Peyer's patch (tissue), 4 donors: ENCODE data around the gene RAB8A.

ENCODE experiments used
- POLR2A ChIP-seq, 2 donors: fragments of 450-650 bp; IDR thresholded peaks; one replicate each; pipeline ENCODE4 v1.5.1; 2017; ENCODE audit warnings: antibody characterized with exemption in 2 of 2, mild to moderate bottlenecking in 2 of 2, moderate library complexity in 2 of 2
- TF ChIP-seq, protein P1 (sequence below), 6 experiments: fragments of 450-650 bp in 4 of 6; fragments of 200-600 bp in 2 of 6; sonication (generic) in 1 of 6; IDR thresholded peaks; one replicate each; pipeline ENCODE4 v1.5.1; 2017 to 2019; ENCODE audit warnings: antibody characterized with exemption in 6 of 6, mild to moderate bottlenecking in 3 of 6, moderate library complexity in 1 of 6

DNA sequence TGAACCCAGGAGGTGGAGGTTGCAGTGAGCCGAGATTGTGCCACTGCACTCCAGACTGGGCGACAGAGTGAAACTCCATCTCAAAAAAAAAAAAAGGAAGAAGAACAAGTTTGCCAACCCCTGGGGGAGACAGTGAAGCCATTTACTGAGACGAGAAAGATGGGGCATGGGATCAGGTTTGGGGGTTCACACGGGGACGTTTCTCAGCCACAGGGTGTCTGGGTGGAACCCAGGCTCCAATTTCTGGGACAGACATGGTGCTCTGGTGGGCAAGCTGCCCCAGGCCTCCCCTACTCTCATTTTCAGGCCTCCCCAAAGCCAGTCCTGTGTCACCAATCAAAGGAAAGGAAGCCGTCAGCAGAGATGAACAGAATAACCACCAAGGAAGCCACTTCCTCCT is 45.2 kb downstream of the RAB8A start:
- TF ChIP-seq, protein P1, sequence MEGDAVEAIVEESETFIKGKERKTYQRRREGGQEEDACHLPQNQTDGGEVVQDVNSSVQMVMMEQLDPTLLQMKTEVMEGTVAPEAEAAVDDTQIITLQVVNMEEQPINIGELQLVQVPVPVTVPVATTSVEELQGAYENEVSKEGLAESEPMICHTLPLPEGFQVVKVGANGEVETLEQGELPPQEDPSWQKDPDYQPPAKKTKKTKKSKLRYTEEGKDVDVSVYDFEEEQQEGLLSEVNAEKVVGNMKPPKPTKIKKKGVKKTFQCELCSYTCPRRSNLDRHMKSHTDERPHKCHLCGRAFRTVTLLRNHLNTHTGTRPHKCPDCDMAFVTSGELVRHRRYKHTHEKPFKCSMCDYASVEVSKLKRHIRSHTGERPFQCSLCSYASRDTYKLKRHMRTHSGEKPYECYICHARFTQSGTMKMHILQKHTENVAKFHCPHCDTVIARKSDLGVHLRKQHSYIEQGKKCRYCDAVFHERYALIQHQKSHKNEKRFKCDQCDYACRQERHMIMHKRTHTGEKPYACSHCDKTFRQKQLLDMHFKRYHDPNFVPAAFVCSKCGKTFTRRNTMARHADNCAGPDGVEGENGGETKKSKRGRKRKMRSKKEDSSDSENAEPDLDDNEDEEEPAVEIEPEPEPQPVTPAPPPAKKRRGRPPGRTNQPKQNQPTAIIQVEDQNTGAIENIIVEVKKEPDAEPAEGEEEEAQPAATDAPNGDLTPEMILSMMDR (IDR thresholded peaks at IDR 0.05) = no peak
- no peak for TF ChIP-seq POLR2A (IDR thresholded peaks at IDR 0.05)
